DND-41 (cell line): ENCODE results near the gene SND1.

Experiments used
- CTCF ChIP-seq: IDR thresholded peaks from 2 replicates; pipeline ENCODE4 v1.5.1; 2012; ENCODE audit warnings: borderline replicate concordance, low read length, moderate library complexity, mild to moderate bottlenecking; ENCODE audit not compliant: poor library complexity, severe bottlenecking; ENCODE audit errors: extremely low read depth
- EZH2 ChIP-seq: IDR thresholded peaks from 3 replicates; pipeline ENCODE4 v1.6.1; 2012; ENCODE audit warnings: borderline replicate concordance, low read depth, mild to moderate bottlenecking, moderate library complexity, low read length, inconsistent platforms; ENCODE audit not compliant: severe bottlenecking

DNA sequence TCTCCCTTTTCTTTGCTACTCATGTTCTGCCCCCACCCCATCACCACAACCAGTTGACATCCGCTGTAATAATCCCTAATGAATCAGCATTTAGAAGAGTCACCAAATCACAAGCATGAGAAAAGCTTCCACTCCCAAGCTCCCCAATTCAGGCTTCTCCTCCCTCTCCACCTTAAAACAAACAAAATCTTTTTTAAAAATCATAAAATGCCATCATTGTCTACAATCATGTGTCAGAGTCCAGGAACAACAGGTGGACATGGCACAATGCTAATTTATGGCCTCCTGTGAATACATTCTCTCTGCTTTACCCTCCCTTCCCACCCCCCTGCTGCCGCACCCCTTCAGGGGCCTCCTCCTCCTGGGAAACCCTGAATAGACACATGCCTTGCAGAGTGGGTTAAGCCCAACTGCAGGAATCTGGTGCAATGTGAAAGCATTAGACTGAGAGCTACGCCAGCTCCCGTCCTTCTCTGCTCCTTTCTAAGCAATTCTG is 375.5 kb downstream of the SND1 start:
- TF ChIP-seq CTCF, result no peak
- TF ChIP-seq EZH2, result no peak
